IMR-90 (cell line): ENCODE data around the gene WNT10A. TPM values are rescaled to one million over a fixed set of nuclear protein-coding genes. Genes with fewer than 3 reads are reported as not detected.

Experiments used
- ATAC-seq: fragments of 200-7000 bp; cut with Tn5 transposase; 2 replicates; pipeline ENCODE4 v1.9.1; 2020; ENCODE audit warnings: low read depth, mild to moderate bottlenecking, moderate library complexity
- BruUV-seq: library from RNA; stranded (reverse); fragments of 400-500 nt; replicated peaks from 2 replicates; lab custom pipeline; 2021; lab: Mats Ljungman, UMichigan
- CTCF ChIA-PET: fragments of 300-600 bp; formaldehyde crosslinking; extraction: SDS; loops from one replicate; lab custom pipeline; 2021; ENCODE audit warnings: antibody characterized with exemption; lab: Yijun Ruan, JAX
- POLR2A ChIA-PET: fragments of 300-600 bp; sonication (Branson Sonifier 250); formaldehyde crosslinking; loops from one replicate; lab custom pipeline; 2022; ENCODE audit warnings: antibody characterized with exemption; ENCODE audit not compliant: unreplicated experiment; lab: Charles Lee
- DNase-seq: peaks from one replicate; pipeline ENCODE4 v3.0.0; 2013
- H2AFZ ChIP-seq: replicated peaks from 2 replicates; pipeline ENCODE3; 2013; ENCODE audit warnings: low read length, mild to moderate bottlenecking; ENCODE audit not compliant: poor library complexity
- H2AK5ac ChIP-seq: 2 replicates; pipeline ENCODE4 v1.6.1; 2013; ENCODE audit warnings: low read depth, low read length, inconsistent platforms
- H2AK9ac ChIP-seq: replicated peaks from 2 replicates; pipeline ENCODE3; 2013; ENCODE audit warnings: mild to moderate bottlenecking, low read depth, low read length, moderate library complexity; ENCODE audit not compliant: poor library complexity
- H2BK120ac ChIP-seq: 2 replicates; pipeline ENCODE4 v1.6.1; 2013; ENCODE audit warnings: low read depth, low read length, inconsistent platforms
- H2BK15ac ChIP-seq: 3 replicates; pipeline ENCODE4 v1.6.1; 2013; ENCODE audit warnings: low read depth, low read length, inconsistent platforms
- H2BK20ac ChIP-seq: 2 replicates; pipeline ENCODE4 v1.6.1; 2013; ENCODE audit warnings: low read depth, mild to moderate bottlenecking, inconsistent platforms, low read length, moderate library complexity
- H2BK5ac ChIP-seq: 2 replicates; pipeline ENCODE4 v1.6.1; 2013; ENCODE audit warnings: mild to moderate bottlenecking, low read depth, low read length, inconsistent platforms; ENCODE audit not compliant: poor library complexity, severe bottlenecking
- H3K14ac ChIP-seq: replicated peaks from 2 replicates; pipeline ENCODE4 v1.6.1; 2013; ENCODE audit warnings: low read depth, low read length, inconsistent platforms
- H3K18ac ChIP-seq: 2 replicates; pipeline ENCODE4 v1.6.1; 2013; ENCODE audit warnings: low read depth, low read length, control low read depth
- H3K23ac ChIP-seq: 2 replicates; pipeline ENCODE4 v1.6.1; 2013; ENCODE audit warnings: low read depth, low read length, inconsistent platforms
- H3K27ac ChIP-seq: 2 replicates; pipeline ENCODE4 v1.5.1; 2013; ENCODE audit warnings: mild to moderate bottlenecking, control low read depth, low read length; ENCODE audit not compliant: insufficient read depth
- H3K27me3 ChIP-seq: 2 replicates; pipeline ENCODE4 v1.6.1; 2013; ENCODE audit warnings: low read length; ENCODE audit not compliant: control insufficient read depth, insufficient read depth
- H3K36me3 ChIP-seq: 2 replicates; pipeline ENCODE4 v1.6.1; 2013; ENCODE audit warnings: low read length, mixed read lengths; ENCODE audit not compliant: control insufficient read depth, insufficient read depth
- H3K4ac ChIP-seq: 2 replicates; pipeline ENCODE4 v1.6.1; 2013; ENCODE audit warnings: low read depth, low read length, inconsistent platforms
- H3K4me1 ChIP-seq: 2 replicates; pipeline ENCODE4 v1.6.1; 2013; ENCODE audit warnings: low read length, mixed read lengths; ENCODE audit not compliant: control insufficient read depth, insufficient read depth
- H3K4me2 ChIP-seq: 2 replicates; pipeline ENCODE4 v1.6.1; 2013; ENCODE audit warnings: low read depth, mild to moderate bottlenecking, control low read depth, low read length, moderate library complexity
- H3K4me3 ChIP-seq: 2 replicates; pipeline ENCODE4 v1.5.1; 2013; ENCODE audit warnings: low read depth, mild to moderate bottlenecking, control low read depth, low read length, moderate library complexity; ENCODE audit not compliant: insufficient read depth
- H3K56ac ChIP-seq: 2 replicates; pipeline ENCODE4 v1.6.1; 2013; ENCODE audit warnings: low read length, inconsistent platforms; ENCODE audit not compliant: insufficient read depth; ENCODE audit errors: extremely low read depth
- H3K79me1 ChIP-seq, 2 experiments: 2 replicates each; pipeline ENCODE4 v1.6.1; 2013; ENCODE audit warnings: low read length in 2 of 2, inconsistent platforms in 1 of 2, low read depth in 1 of 2
- H3K9ac ChIP-seq: 2 replicates; pipeline ENCODE4 v1.6.1; 2013; ENCODE audit warnings: low read depth, low read length, control low read depth
- H3K9me1 ChIP-seq: 2 replicates; pipeline ENCODE4 v1.6.1; 2013; ENCODE audit warnings: low read length, inconsistent platforms; ENCODE audit not compliant: insufficient read depth
- H3K9me3 ChIP-seq: 2 replicates; pipeline ENCODE4 v1.6.1; 2013; ENCODE audit warnings: low read length; ENCODE audit not compliant: control insufficient read depth, insufficient read depth
- H4K20me1 ChIP-seq: 2 replicates; pipeline ENCODE4 v1.6.1; 2013; ENCODE audit warnings: low read length, inconsistent platforms; ENCODE audit not compliant: insufficient read depth
- H4K5ac ChIP-seq: 2 replicates; pipeline ENCODE4 v1.6.1; 2013; ENCODE audit warnings: mild to moderate bottlenecking, low read depth, low read length, control low read depth
- H4K8ac ChIP-seq, 2 experiments: 2 replicates each; pipeline ENCODE4 v1.6.1; 2013; ENCODE audit warnings: low read depth in 2 of 2, low read length in 2 of 2, control low read depth in 1 of 2, inconsistent platforms in 1 of 2
- H4K91ac ChIP-seq: 2 replicates; pipeline ENCODE4 v1.6.1; 2013; ENCODE audit warnings: low read depth, low read length, inconsistent platforms; ENCODE audit not compliant: insufficient read depth
- BHLHE40 ChIP-seq: fragments of 150-350 bp; IDR thresholded peaks from 2 replicates; pipeline ENCODE4 v1.6.1; 2016; ENCODE audit warnings: mild to moderate bottlenecking, low read depth, low read length
- CEBPB ChIP-seq: IDR thresholded peaks from 2 replicates; pipeline ENCODE4 v1.6.1; 2012; ENCODE audit warnings: low read depth, low read length, improper control_type of control experiment
- CHD1 ChIP-seq: IDR thresholded peaks from 2 replicates; pipeline ENCODE4 v1.6.1; 2012; ENCODE audit warnings: low read depth, low read length, improper control_type of control experiment
- ELK1 ChIP-seq: fragments of 150-350 bp; IDR thresholded peaks from 2 replicates; pipeline ENCODE4 v1.6.1; 2016; ENCODE audit warnings: low read depth, mild to moderate bottlenecking, low read length, moderate library complexity, borderline replicate concordance
- FOS ChIP-seq: fragments of 150-350 bp; IDR thresholded peaks from 2 replicates; pipeline ENCODE4 v1.6.1; 2016; ENCODE audit warnings: low read depth, low read length
- MAFK ChIP-seq: IDR thresholded peaks from 2 replicates; pipeline ENCODE4 v1.6.1; 2012; ENCODE audit warnings: low read depth, low read length, improper control_type of control experiment
- MAZ ChIP-seq: IDR thresholded peaks from 2 replicates; pipeline ENCODE4 v1.6.1; 2012; ENCODE audit warnings: low read depth, mild to moderate bottlenecking, low read length, improper control_type of control experiment, moderate library complexity, borderline replicate concordance
- MXI1 ChIP-seq: IDR thresholded peaks from 2 replicates; pipeline ENCODE4 v1.6.1; 2012; ENCODE audit warnings: low read depth, mild to moderate bottlenecking, low read length, moderate library complexity, borderline replicate concordance
- NFE2L2 ChIP-seq: fragments of 150-350 bp; IDR thresholded peaks from 2 replicates; pipeline ENCODE4 v1.6.1; 2016; ENCODE audit warnings: low read depth, mild to moderate bottlenecking, low read length
- RAD21 ChIP-seq: IDR thresholded peaks from 2 replicates; pipeline ENCODE4 v1.6.1; 2012; ENCODE audit warnings: low read length, improper control_type of control experiment
- RCOR1 ChIP-seq: IDR thresholded peaks from 2 replicates; pipeline ENCODE4 v1.6.1; 2012; ENCODE audit warnings: mild to moderate bottlenecking, low read length, improper control_type of control experiment; ENCODE audit not compliant: insufficient replicate concordance
- RFX5 ChIP-seq: IDR thresholded peaks from 2 replicates; pipeline ENCODE4 v1.8.0; 2012; ENCODE audit warnings: low read depth, mild to moderate bottlenecking, low read length, moderate library complexity
- SMC3 ChIP-seq: fragments of 150-350 bp; IDR thresholded peaks from 2 replicates; pipeline ENCODE4 v1.6.1; 2016; ENCODE audit warnings: low read depth, mild to moderate bottlenecking, antibody characterized with exemption, low read length, moderate library complexity
- USF2 ChIP-seq: fragments of 150-350 bp; IDR thresholded peaks from 2 replicates; pipeline ENCODE4 v1.6.1; 2017; ENCODE audit warnings: mild to moderate bottlenecking, antibody characterized with exemption, low read length, low read depth
- WGBS, 2 experiments: methylation state at CpG; one replicate each; pipeline versions ENCODE4 v1.1.5 to v1.1.7; 2013; ENCODE audit warnings: missing lambda C conversion rate in 2 of 2; ENCODE audit not compliant: insufficient read length in 1 of 2; ENCODE audit errors: extremely low coverage in 2 of 2; 5-methylcytosine and 5-hydroxymethylcytosine counted together
- dilution Hi-C: fragments of 300-500 bp; cut with HindIII; formaldehyde crosslinking; loops from one replicate; pipeline ENCODE4 v1.14.3; 2018; ENCODE audit warnings: low sequenced_read_pairs; ENCODE audit not compliant: unreplicated experiment
- in situ Hi-C: fragments of 300-500 bp; cut with MboI; formaldehyde crosslinking; loops from 3 replicates; pipeline ENCODE4 v1.14.3; 2019; ENCODE audit warnings: low sequenced_read_pairs, inconsistent platforms, mixed read lengths
- intact Hi-C: fragments of 100-400 bp; cut with micrococcal nuclease; formaldehyde crosslinking; loops from 2 replicates; pipeline ENCODE4 v1.10.0; 2022
- polyA plus RNA-seq, 3 experiments: library from polyadenylated mRNA; depleted of rRNA; stranded (reverse); fragments of >200 nt; gene quantifications; 2 replicates each; pipeline ENCODE4 v1.2.3, GENCODE V29; 2012; ENCODE audit warnings: low replicate concordance in 1 of 3
- total RNA-seq: library from RNA; depleted of rRNA; stranded (reverse); fragments of >200 nt; gene quantifications from 2 replicates; pipeline ENCODE4 v1.2.3, GENCODE V29; 2012

WNT10A gene
- total and polyA plus RNA-seq, 2 of the 4 experiments (the other 2 are of a cell fraction) = not detected

GRCh38 chr2:218877891-218878290 lies 2.8 kb upstream of the WNT10A start:
- Histone ChIP-seq H3K4me1 (no peaks in the 10 kb centered on the region), H4K8ac (no peak overlapping the region), H2BK120ac (no peak overlapping the region), H3K4ac (no peak overlapping the region), H2BK20ac (no peak overlapping the region), H3K27ac (no peak overlapping the region), H4K91ac (no peak overlapping the region), H2AK5ac (no peak overlapping the region), H3K9ac (no peak overlapping the region), H3K36me3 (no peaks in the 10 kb centered on the region), H3K9me1 (no peaks in the 10 kb centered on the region; the same call in 1 of the 2 replicates), H2BK15ac (no peak overlapping the region), H2BK5ac (no peak overlapping the region), H2AFZ (no peak overlapping the region), H3K23ac (no peak overlapping the region), H4K20me1 (no peaks in the 10 kb centered on the region), H3K4me3 (no peak overlapping the region), H3K14ac (no peak overlapping the region), H4K5ac (no peak overlapping the region), H3K18ac (no peak overlapping the region), H3K4me2 (no peak overlapping the region), H2AK9ac (no peak overlapping the region), H3K79me1 (no peaks in the 10 kb centered on the region), H3K56ac (no peak overlapping the region), H3K27me3 (peaks cover 92% of the 10 kb centered on the region), H3K9me3 (peaks cover 1% of the 10 kb centered on the region; the same call in 1 of the 2 replicates)
- intact Hi-C loops (no loop called here), in situ Hi-C loops (no loop called here), dilution Hi-C loops (no loop called here)
- no TSS peak for BruUV-seq
- no CpG with 5 or more reads among the region's 5 CpGs for WGBS, 2 experiments
- ATAC-seq (no peak), DNase-seq (no peak)
- ChIA-PET CTCF (interaction anchor here (0.6 to 4.5 kb wide), 2 partner anchors 20 to 522 kb away, joined by 3 to 49 read pairs; no protein-coding TSS in a partner anchor), POLR2A (no interaction called here)
- TF ChIP-seq FOS (no peak), RAD21 (no peak), MXI1 (no peak), CHD1 (no peak), NFE2L2 (no peak), RFX5 (no peak), MAZ (no peak), ELK1 (no peak), RCOR1 (no peak), SMC3 (no peak), USF2 (no peak), CEBPB (no peak), BHLHE40 (no peak), MAFK (no peak)
